MCF 10A (cell line): Measurements from ENCODE around the gene MRPL30. TPM values are rescaled to one million over a fixed set of nuclear protein-coding genes. Genes with fewer than 3 reads are reported as not detected.
"Not testable (repeated sequence)": the region's sequence is repeated elsewhere in the genome, so short reads cannot be mapped to it uniquely, and the experiment has no call there.

Experiments
- Bru-seq: library from RNA; stranded (reverse); fragments of 400-500 nt; gene quantifications from one replicate; lab custom pipeline; 2021; lab: Mats Ljungman, UMichigan
- BruChase-seq, 2 experiments: library from RNA; stranded (reverse); fragments of 400-500 nt; gene quantifications; one replicate each; lab custom pipeline; 2021; lab: Mats Ljungman, UMichigan
- BruUV-seq: library from RNA; stranded (reverse); fragments of 400-500 nt; replicated peaks from 2 replicates; lab custom pipeline; 2021; lab: Mats Ljungman, UMichigan
- CTCF ChIA-PET: fragments of 300-600 bp; sonication (Branson Sonifier 250); formaldehyde crosslinking; extraction: SDS; loops from one replicate; lab custom pipeline; 2021; ENCODE audit warnings: antibody characterized with exemption, inconsistent platforms; lab: Yijun Ruan, JAX
- POLR2A ChIA-PET: fragments of 300-600, 350-650 bp; sonication (Branson Sonifier 250); formaldehyde crosslinking; extraction: SDS; loops from one replicate; lab custom pipeline; 2020; ENCODE audit warnings: antibody characterized with exemption, inconsistent platforms; lab: Yijun Ruan, JAX
- DNase-seq: peaks from one replicate; pipeline ENCODE4 v3.0.0-alpha.2; 2018; ENCODE audit not compliant: unreplicated experiment
- H3K27ac Mint-ChIP-seq: one replicate; pipeline ENCODE4 v1.8.0; 2022; ENCODE audit warnings: mild to moderate bottlenecking, low read depth, mixed read lengths; ENCODE audit not compliant: unreplicated experiment
- H3K27me3 Mint-ChIP-seq: one replicate; pipeline ENCODE4 v1.8.0; 2022; ENCODE audit warnings: mixed read lengths; ENCODE audit not compliant: insufficient read depth, unreplicated experiment
- H3K36me3 Mint-ChIP-seq: one replicate; pipeline ENCODE4 v1.8.0; 2022; ENCODE audit warnings: mild to moderate bottlenecking, moderate library complexity, mixed read lengths; ENCODE audit not compliant: insufficient read depth, unreplicated experiment
- H3K4me1 Mint-ChIP-seq: one replicate; pipeline ENCODE4 v1.8.0; 2022; ENCODE audit warnings: mixed read lengths; ENCODE audit not compliant: insufficient read depth, unreplicated experiment
- H3K4me3 Mint-ChIP-seq: one replicate; pipeline ENCODE4 v1.8.0; 2022; ENCODE audit warnings: mild to moderate bottlenecking, moderate library complexity, mixed read lengths; ENCODE audit not compliant: unreplicated experiment
- H3K9me3 Mint-ChIP-seq: one replicate; pipeline ENCODE4 v1.8.0; 2022; ENCODE audit warnings: mixed read lengths; ENCODE audit not compliant: unreplicated experiment
- CTCF ChIP-seq: fragments of 200-600 bp; IDR thresholded peaks from one replicate; pipeline ENCODE4 v1.8.0; 2022; ENCODE audit warnings: antibody characterized with exemption, mild to moderate bottlenecking; ENCODE audit not compliant: unreplicated experiment
- intact Hi-C: fragments of 100-400 bp; cut with micrococcal nuclease; formaldehyde crosslinking; loops from 2 replicates; pipeline ENCODE4 v1.14.1; 2022
- long read RNA-seq: library from polyadenylated mRNA; stranded (forward); transcript quantifications from one replicate; pipeline ENCODE4 v2.0.0, GENCODE V29; 2022
- total RNA-seq: library from RNA; stranded (reverse); gene quantifications from 2 replicates; pipeline ENCODE4 v1.2.3, GENCODE V29; 2022

MRPL30 gene
- total RNA-seq: 39.1 and 42.5 TPM in 2 replicates
- Bru-seq, nascent RNA: percentile 86 among the genes with signal in this experiment
- percentile 98 among the genes with signal in this experiment for BruChase-seq, experiment 1, labeled RNA remaining after a 6-hour chase
- BruChase-seq, experiment 2, labeled RNA remaining after a 2-hour chase: percentile 96 among the genes with signal in this experiment
- long read RNA-seq, transcript MRPL30-201 (6 exons, 2,605 nt): major isoform, 51 of 77 reads
- long read RNA-seq, partial matches to known transcripts: 3 of 77 reads
- long read RNA-seq, other reads (novel, unspliced or antisense): 23 of 77 reads

GRCh38 chr2:99180755-99181623 is at the start of gene MRPL30, which contains the start of gene MITD1:
MRPL30 (plus strand) TSS chr2:99181184; CDS start chr2:99186204, 5,020 bp downstream.
MITD1 (minus strand) TSS chr2:99181058; CDS start chr2:99180981, 77 bp downstream.
- peaks cover 30% of the 10 kb centered on the region for H3K4me1 Mint-ChIP-seq
- intact Hi-C loops: loop anchor here (1.0 to 2.0 kb wide), 3 partner anchors 26 to 309 kb away; partner anchors contain the start of genes LIPT1, REV1, TSGA10 and TXNDC9
- no peak for TF ChIP-seq CTCF
- DNase-seq: peak; percentile 96
- peaks cover 17% of the 10 kb centered on the region for H3K36me3 Mint-ChIP-seq
- ChIA-PET POLR2A (interaction anchor here (0.5 to 4.1 kb wide), 33 partner anchors 9 to 701 kb away, joined by 3 to 154 read pairs (median 3); partner anchors contain the start of genes C2orf15, EIF5B, LIPT1 and REV1), CTCF (interaction anchor here (0.6 to 1.6 kb wide), 8 partner anchors 9 to 503 kb away, joined by 3 to 11 read pairs (median 6); partner anchors contain the start of genes EIF5B and TXNDC9)
- H3K27me3 Mint-ChIP-seq: no peaks in the 10 kb centered on the region
- H3K27ac Mint-ChIP-seq: peak within 1 kb of the TSS; percentile 86
- H3K4me3 Mint-ChIP-seq: peak within 1 kb of the TSS; percentile 87
- no peaks in the 10 kb centered on the region for H3K9me3 Mint-ChIP-seq
- TSS peak; percentile 76 for BruUV-seq

GRCh38 chr2:99135044-99135556 is 45.9 kb upstream of the MRPL30 start:
- BruUV-seq, intact Hi-C loops, DNase-seq, H3K27ac Mint-ChIP-seq, POLR2A ChIA-PET, H3K27me3 Mint-ChIP-seq, CTCF ChIA-PET, H3K36me3 Mint-ChIP-seq, H3K4me1 Mint-ChIP-seq, H3K4me3 Mint-ChIP-seq: not testable (repeated sequence)
- peaks cover 23% of the 10 kb centered on the region for H3K9me3 Mint-ChIP-seq

- peak overlapping the region; percentile 38 for H3K4me3 Mint-ChIP-seq
- peaks cover 5% of the 10 kb centered on the region for H3K36me3 Mint-ChIP-seq
- intact Hi-C loops: no loop called here
- no peak overlapping the region for H3K27ac Mint-ChIP-seq
- no peak for DNase-seq
- BruUV-seq: no TSS peak
- H3K27me3 Mint-ChIP-seq: no peaks in the 10 kb centered on the region
- POLR2A ChIA-PET: interaction anchor here (0.6 to 1.1 kb wide), 4 partner anchors 9 to 333 kb away, joined by 3 to 6 read pairs (median 3); partner anchors contain the start of gene EIF5B
- TF ChIP-seq CTCF: no peak
- CTCF ChIA-PET: interaction anchor here (0.6 to 0.7 kb wide), 2 partner anchors 16 to 146 kb away, joined by 3 read pairs; no protein-coding TSS in a partner anchor
- H3K9me3 Mint-ChIP-seq: peaks cover 6% of the 10 kb centered on the region
- peaks cover 8% of the 10 kb centered on the region for H3K4me1 Mint-ChIP-seq
Measured at GRCh38 chr2:99139003-99139402, 42.0 kb upstream of the MRPL30 start.
